ENCODE results near the gene MRPL16.

Gene MRPL16

DNA sequence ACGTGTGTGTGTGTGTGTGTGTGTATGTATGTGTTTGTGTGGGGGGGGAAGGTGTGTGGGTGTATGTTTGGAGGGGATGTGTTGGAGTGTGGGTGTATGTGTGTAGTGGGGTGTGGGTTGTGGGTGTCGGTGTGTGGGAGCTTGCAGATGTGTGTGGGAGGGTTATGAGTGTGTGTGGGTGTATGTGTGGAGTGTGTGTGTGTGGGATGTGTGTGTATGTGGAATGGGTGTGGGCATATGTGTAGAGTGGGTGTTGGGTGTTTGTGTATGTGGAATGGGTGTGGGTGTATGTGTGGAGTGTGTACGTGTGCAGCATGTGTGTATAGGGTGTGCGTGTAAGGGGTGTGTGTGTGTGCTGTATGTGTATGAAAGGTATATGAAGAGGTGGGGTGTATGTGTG is 40.8 kb downstream of the MRPL16 start:
- no peak for DNase-seq

DNA sequence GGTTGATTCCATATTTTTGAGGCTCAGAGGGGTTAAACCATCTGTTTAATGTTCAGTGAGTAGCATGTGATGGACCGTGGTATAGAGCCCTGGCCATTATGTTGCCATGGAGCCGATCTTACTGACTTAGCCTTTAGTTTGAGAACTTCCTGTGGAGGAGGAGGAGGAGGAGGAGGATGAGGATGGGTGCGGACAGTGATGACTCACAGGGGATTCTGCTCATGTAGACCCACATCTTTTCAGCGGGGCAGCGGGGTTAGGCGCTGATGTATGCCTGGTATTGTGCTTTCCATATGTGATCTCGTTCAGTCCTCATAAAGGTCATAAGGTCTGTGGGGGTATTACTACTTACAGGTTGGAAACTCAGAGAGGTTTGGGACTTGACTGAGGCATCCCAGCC is 41.5 kb downstream of the MRPL16 start:
- no peak for DNase-seq

DNA sequence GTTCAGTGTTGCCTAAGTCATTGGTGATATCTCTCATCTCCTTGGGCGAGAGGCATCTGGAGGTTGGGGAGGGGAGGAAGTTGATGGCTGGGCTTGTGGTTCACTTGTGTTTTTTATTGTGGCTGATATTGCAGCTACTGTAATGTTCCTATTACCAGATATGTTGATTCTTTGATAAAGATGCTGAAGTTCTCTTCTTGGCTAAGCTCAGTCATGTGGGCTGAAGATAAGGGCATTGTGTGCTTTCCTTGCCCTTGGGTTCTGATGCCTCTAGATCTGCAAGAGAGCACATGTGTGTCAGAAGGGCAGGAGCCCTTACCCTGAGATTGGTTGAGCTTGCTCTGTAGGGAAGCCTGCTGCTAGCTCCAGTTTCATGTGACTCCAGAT is 43.4 kb downstream of the MRPL16 start:
- no peak for DNase-seq

DNA sequence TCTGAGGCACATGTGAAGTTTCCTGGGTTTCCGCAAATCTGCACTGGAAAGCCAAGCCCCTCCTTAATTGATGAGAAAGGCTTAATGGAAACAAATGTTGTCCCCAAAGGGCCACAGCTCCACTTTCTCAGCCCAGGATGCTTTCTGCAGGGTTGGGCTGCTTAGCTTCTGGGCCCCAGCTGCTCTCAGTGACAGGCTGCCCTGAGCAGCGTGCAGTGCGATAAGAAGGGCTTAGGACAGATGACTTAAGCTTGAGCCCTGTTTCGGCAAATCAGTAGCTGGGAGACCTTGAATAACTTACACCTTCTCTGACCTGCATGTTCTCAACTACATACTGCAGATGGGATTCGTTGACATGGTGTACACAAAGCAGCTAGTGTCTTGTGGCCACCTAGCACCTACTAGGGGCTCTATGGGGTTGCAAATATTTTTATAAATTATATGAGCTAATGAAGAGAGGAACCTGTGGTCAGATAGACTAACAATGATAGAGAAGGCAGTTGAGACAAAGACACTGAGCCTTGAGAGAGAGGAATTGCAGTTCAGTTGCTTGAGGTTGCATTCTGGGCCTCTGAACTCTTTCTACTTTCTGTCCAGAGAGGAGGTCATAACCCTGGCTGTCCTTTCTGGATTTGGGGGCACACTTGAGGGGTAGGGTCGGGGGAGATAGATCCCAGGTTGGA is 43.9 kb downstream of the MRPL16 start:
- no peak for DNase-seq

DNA sequence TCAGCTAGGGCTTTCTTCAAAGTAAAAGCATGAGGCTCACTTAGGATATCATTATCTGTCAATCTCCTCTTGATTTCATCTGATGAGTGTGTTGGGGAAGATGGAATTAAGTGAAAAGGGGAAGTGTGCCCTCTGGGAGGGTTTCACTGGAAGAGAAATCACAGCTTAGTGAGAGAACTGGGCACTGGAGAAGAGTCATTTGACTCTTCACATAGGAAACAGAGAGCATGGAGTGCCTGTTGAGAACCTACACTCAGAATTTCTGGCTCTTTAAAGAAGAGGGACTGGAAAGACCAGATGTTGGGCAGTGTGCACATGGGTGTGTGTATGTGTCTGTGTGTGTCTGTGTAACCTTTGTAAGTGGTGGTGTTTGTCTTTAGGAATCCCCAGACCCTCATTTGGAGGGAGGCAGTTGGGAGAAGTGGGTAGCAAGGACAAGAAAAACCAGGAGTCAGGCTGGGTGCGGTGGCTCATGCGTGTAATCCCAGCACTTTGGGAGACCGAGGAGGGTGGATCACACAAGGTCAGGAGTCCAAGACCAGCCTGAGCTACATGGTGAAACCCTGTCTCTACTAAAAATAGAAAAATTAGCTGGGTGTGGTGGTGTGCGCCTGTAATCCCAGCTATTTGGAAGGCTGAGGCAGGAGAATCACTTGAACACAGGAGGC is 45.4 kb downstream of the MRPL16 start:
- no peak for DNase-seq

DNA sequence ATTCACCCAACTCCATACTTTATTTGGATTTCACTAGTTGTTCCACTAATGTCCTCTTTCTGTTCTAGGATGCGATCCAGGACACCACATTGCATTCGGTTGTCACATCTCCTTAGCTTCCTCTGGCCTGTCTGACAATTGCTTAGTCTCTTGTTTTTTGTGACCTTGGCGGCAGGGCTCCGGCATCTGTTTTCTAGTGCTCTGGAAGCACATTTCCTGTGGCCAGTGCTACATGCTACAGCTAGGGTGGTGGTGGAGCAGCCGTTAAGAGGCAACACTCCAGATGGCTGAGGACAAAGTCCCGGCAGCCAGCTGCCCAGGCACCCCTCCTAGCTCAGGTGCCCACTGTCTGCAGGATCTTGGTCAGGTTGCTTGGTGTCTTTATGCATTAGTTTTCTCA is 48.6 kb downstream of the MRPL16 start:
- no peak for DNase-seq

DNA sequence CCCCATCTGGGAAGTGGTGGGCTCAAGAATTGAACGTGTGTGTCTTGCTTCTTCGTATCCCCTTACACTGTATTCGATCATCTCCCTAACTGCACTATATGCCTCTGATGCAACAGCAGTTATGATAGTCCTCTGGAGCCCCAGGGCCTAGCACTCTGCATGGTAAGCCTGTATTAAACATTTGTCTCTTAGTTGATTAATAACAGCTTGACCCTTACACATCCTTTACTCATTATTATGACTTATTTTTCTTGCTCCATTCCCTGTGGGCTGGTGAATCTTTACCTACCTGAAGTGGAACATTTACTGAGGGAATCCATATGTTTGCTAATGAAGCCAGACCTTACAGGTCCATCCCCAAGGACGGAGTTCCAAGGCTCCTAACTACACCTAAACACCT is 49.8 kb downstream of the MRPL16 start:
- DNase-seq, result no peak

DNA sequence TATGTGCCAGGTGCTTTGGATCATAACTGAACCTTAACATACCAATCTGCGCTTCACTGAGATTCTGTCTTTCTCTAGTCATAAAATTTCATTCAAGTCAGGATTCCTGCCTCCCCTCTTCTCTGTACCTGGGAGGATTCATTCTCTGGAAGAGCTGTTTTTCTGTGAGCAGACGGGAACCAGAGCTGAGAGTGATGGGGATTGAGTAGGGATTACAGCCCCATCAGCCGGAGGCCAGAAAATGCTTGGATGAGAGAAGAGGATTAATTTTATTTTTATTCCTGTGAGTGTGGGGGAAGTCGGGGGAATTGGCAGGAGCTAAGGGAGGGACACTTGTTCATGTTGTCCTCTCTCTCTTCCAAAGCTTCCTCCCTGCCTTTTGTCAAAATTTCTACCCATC is 50.7 kb downstream of the MRPL16 start:
- DNase-seq, result no peak

DNA sequence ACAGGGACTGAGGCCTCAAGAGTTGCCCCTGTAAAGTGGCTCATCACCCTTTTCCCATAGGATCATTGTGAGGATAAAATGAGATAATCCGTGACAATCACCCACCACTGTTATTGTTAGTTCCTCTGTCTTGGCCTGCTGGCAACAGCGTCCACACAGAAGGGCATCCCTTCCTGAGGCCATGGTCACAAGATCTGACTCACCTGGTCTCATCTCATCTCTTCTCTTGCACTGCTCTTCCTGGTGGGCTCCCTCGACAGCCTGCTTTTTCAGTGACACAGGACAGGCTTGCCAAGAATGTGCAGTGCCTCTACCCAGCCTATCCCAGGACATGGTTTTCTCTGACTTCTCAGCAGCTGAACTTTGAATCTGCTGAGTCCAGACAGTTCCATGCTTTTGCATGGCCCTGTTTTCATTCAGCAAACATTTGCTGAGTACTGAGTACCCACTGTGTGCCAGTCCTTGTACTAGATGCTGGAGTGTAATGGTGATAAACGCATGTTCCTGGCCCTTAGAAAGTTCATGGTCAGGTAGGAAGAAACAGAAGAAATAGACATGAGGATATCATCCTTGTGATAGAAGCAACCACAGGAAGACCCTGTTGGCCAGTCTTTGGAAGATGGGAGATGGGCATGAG is 52.1 kb downstream of the MRPL16 start:
- no peak for DNase-seq

DNA sequence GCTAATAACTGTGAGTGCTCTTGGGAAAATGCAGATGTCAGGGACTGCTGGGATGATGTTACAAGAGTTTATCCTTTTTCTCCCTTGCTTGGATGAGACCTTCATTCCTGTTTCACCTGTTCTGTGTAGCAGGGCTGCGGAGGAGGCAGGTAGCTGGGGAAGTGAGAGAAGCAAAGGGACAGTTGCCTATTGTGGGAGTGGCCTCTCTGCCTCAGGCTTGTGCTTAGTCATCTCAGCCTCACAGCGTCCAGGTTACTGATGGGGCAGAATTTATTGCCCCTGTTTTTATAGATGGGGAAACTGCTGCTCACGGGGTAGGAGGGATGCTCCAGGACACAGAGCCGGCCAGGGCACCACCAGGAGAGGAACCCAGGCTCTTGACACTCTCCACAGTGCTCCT is 53.7 kb downstream of the MRPL16 start:
- no peak for DNase-seq

DNA sequence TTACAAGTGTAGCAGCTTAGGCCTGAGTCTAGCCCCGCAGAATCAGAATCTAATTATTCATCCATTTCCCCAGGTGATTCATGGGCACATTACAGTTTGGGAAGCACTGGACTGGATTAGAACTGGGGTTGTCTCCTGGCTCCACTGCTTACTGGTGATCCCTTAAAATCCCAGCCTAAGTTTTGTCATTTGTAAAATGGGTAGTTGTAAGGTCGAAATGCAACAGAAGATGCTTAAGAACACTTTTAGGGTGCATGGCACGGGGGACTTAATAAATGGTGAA is 54.1 kb downstream of the MRPL16 start:
- no peak for DNase-seq

All from NCI-H2171 (cell line).